ENCODE results near the gene OSBPL10. TPM values are rescaled to one million over a fixed set of nuclear protein-coding genes. Genes with fewer than 3 reads are reported as not detected.

The OSBPL10 gene
- polyA plus RNA-seq, 1 donor from 2014 or later: 2.0 TPM

DNA sequence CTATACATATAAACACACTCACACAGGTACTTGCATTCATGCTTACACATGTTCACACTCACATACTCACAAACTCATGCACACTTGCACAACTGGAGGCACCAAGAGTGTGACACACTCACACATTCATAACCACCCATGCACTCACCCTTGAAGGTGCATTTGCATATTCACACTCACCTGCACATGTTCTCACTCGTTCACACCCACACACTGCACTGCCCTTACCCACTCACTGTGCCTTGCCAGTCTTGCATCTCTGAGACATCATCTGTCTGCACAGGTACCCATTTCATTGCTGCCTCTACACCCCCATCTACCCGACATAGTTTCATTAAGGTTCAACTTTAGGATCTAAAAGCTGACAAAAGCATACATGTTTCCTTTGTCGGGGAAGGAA, 95.8 kb downstream of the OSBPL10 start:
- Histone ChIP-seq H3K27me3 (ENCODE audit: insufficient read depth, low read depth, low read length) (no peaks in the 10 kb centered on the region), H3K27ac (ENCODE audit: low read length) (no peak overlapping the region), H3K9me2 (ENCODE audit: insufficient read depth, low read length) (no peaks in the 10 kb centered on the region), H3K4me2 (ENCODE audit: low read length) (no peak overlapping the region), H4K20me1 (ENCODE audit: insufficient read depth) (no peaks in the 10 kb centered on the region), H3F3A (ENCODE audit: insufficient read depth, low read length, poor library complexity, severe bottlenecking) (no peaks in the 10 kb centered on the region), H3K4me3 (ENCODE audit: low read length) (no peak overlapping the region), H3K9ac (ENCODE audit: low read length) (no peak overlapping the region), H3K79me2 (replicated peaks; ENCODE audit: insufficient read depth, low read length) (no peaks in the 10 kb centered on the region), H3K9me3 (ENCODE audit: low read length) (no peaks in the 10 kb centered on the region), H3K36me3 (ENCODE audit: insufficient read depth, low read length) (no peaks in the 10 kb centered on the region), H2AFZ (ENCODE audit: low read depth, low read length) (no peak overlapping the region)
- TF ChIP-seq EZH2 (IDR thresholded peaks at IDR 0.05; ENCODE audit: borderline replicate concordance, insufficient read depth, low read length, poor library complexity, severe bottlenecking) (no peak), SMC3 (conservative IDR thresholded peaks at IDR 0.05; ENCODE audit: poor library complexity) (no peak), POLR2AphosphoS5 (IDR thresholded peaks at IDR 0.05) (no peak), EP300 (conservative IDR thresholded peaks at IDR 0.05; ENCODE audit: poor library complexity, severe bottlenecking) (no peak), MXI1 (conservative IDR thresholded peaks at IDR 0.05; ENCODE audit: poor library complexity, severe bottlenecking) (no peak), TAF1 (IDR thresholded peaks at IDR 0.05; ENCODE audit: low read depth) (no peak), RAD21 (conservative IDR thresholded peaks at IDR 0.05) (no peak)
- TF ChIP-seq, protein P1, sequence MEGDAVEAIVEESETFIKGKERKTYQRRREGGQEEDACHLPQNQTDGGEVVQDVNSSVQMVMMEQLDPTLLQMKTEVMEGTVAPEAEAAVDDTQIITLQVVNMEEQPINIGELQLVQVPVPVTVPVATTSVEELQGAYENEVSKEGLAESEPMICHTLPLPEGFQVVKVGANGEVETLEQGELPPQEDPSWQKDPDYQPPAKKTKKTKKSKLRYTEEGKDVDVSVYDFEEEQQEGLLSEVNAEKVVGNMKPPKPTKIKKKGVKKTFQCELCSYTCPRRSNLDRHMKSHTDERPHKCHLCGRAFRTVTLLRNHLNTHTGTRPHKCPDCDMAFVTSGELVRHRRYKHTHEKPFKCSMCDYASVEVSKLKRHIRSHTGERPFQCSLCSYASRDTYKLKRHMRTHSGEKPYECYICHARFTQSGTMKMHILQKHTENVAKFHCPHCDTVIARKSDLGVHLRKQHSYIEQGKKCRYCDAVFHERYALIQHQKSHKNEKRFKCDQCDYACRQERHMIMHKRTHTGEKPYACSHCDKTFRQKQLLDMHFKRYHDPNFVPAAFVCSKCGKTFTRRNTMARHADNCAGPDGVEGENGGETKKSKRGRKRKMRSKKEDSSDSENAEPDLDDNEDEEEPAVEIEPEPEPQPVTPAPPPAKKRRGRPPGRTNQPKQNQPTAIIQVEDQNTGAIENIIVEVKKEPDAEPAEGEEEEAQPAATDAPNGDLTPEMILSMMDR (IDR thresholded peaks at IDR 0.05; ENCODE audit: poor library complexity, severe bottlenecking): no peak
- TF ChIP-seq, protein P2, sequence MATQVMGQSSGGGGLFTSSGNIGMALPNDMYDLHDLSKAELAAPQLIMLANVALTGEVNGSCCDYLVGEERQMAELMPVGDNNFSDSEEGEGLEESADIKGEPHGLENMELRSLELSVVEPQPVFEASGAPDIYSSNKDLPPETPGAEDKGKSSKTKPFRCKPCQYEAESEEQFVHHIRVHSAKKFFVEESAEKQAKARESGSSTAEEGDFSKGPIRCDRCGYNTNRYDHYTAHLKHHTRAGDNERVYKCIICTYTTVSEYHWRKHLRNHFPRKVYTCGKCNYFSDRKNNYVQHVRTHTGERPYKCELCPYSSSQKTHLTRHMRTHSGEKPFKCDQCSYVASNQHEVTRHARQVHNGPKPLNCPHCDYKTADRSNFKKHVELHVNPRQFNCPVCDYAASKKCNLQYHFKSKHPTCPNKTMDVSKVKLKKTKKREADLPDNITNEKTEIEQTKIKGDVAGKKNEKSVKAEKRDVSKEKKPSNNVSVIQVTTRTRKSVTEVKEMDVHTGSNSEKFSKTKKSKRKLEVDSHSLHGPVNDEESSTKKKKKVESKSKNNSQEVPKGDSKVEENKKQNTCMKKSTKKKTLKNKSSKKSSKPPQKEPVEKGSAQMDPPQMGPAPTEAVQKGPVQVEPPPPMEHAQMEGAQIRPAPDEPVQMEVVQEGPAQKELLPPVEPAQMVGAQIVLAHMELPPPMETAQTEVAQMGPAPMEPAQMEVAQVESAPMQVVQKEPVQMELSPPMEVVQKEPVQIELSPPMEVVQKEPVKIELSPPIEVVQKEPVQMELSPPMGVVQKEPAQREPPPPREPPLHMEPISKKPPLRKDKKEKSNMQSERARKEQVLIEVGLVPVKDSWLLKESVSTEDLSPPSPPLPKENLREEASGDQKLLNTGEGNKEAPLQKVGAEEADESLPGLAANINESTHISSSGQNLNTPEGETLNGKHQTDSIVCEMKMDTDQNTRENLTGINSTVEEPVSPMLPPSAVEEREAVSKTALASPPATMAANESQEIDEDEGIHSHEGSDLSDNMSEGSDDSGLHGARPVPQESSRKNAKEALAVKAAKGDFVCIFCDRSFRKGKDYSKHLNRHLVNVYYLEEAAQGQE (IDR thresholded peaks at IDR 0.05; ENCODE audit: borderline replicate concordance): no peak

DNA sequence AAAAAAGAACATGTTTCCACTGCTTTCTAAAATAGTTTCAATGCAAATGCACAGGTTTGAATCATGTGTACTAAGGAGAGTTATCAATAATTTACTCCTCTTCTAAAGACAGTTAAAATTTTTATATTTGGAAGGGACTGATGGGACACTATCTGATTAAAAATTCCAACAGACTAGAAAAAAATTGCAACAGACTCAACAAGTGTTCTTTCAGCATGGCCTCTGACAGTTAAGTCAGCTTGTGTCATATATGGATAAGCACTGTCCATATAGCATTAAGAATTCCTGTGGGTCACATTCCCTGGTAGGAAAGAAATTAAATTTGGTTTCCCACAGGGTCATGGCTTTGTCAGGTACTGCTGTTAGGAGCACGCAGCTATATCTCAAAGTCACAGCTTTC, 96.8 kb downstream of the OSBPL10 start:
- H3K9ac ChIP-seq (ENCODE audit: low read length): no peak overlapping the region
- TF ChIP-seq RAD21 (conservative IDR thresholded peaks at IDR 0.05): no peak
- no peak for TF ChIP-seq EZH2 (IDR thresholded peaks at IDR 0.05; ENCODE audit: borderline replicate concordance, insufficient read depth, low read length, poor library complexity, severe bottlenecking)
- TF ChIP-seq, protein P1 (IDR thresholded peaks at IDR 0.05; ENCODE audit: poor library complexity, severe bottlenecking): no peak
- TF ChIP-seq, protein P2 (IDR thresholded peaks at IDR 0.05; ENCODE audit: borderline replicate concordance): no peak
- TF ChIP-seq POLR2AphosphoS5 (IDR thresholded peaks at IDR 0.05): no peak
- no peak for TF ChIP-seq EP300 (conservative IDR thresholded peaks at IDR 0.05; ENCODE audit: poor library complexity, severe bottlenecking)
- TF ChIP-seq MXI1 (conservative IDR thresholded peaks at IDR 0.05; ENCODE audit: poor library complexity, severe bottlenecking): no peak
- no peak for TF ChIP-seq SMC3 (conservative IDR thresholded peaks at IDR 0.05; ENCODE audit: poor library complexity)
- TF ChIP-seq TAF1 (IDR thresholded peaks at IDR 0.05; ENCODE audit: low read depth): no peak
- no peaks in the 10 kb centered on the region for H3F3A ChIP-seq (ENCODE audit: insufficient read depth, low read length, poor library complexity, severe bottlenecking)
- no peaks in the 10 kb centered on the region for H3K27me3 ChIP-seq (ENCODE audit: insufficient read depth, low read depth, low read length)
- no peak overlapping the region for H3K4me2 ChIP-seq (ENCODE audit: low read length)
- H3K36me3 ChIP-seq (ENCODE audit: insufficient read depth, low read length): no peaks in the 10 kb centered on the region
- H3K27ac ChIP-seq (ENCODE audit: low read length): no peak overlapping the region
- no peak overlapping the region for H2AFZ ChIP-seq (ENCODE audit: low read depth, low read length)
- H4K20me1 ChIP-seq (ENCODE audit: insufficient read depth): no peaks in the 10 kb centered on the region
- no peaks in the 10 kb centered on the region for H3K9me3 ChIP-seq (ENCODE audit: low read length)
- H3K4me3 ChIP-seq (ENCODE audit: low read length): no peak overlapping the region
- H3K9me2 ChIP-seq (ENCODE audit: insufficient read depth, low read length): no peaks in the 10 kb centered on the region
- no peaks in the 10 kb centered on the region for H3K79me2 ChIP-seq (replicated peaks; ENCODE audit: insufficient read depth, low read length)

All from neural cell (in vitro differentiated cells).